Fibroblast of skin of right quadriceps (primary cell): ENCODE measurements around the gene PEPD.
"Not testable (repeated sequence)": the region's sequence is repeated elsewhere in the genome, so short reads cannot be mapped to it uniquely, and the experiment has no call there.

ENCODE experiments used
- DNase-seq: peaks from one replicate; pipeline ENCODE4 v3.0.0-alpha.2; 2013

PEPD gene

GRCh38 chr19:33521480-33522370, at the start of gene PEPD:
Gene PEPD, minus strand, starts transcription at chr19:33521791. Its CDS starts 31 bp downstream, at chr19:33521760.
- peak; percentile 91 for DNase-seq

GRCh38 chr19:33569821-33570220, 48.2 kb upstream of the PEPD start:
- DNase-seq: no peak

GRCh38 chr19:33568706-33569105, 47.1 kb upstream of the PEPD start:
- DNase-seq: no peak

- DNase-seq: no peak
Measured at GRCh38 chr19:33564836-33565338, 43.3 kb upstream of the PEPD start.

- no peak for DNase-seq
Measured at GRCh38 chr19:33562636-33563035, 41.0 kb upstream of the PEPD start.

GRCh38 chr19:33561666-33562065, 40.1 kb upstream of the PEPD start:
- not testable (repeated sequence) for DNase-seq

GRCh38 chr19:33561261-33561660, 39.7 kb upstream of the PEPD start:
- DNase-seq: no peak

GRCh38 chr19:33559996-33560395, 38.4 kb upstream of the PEPD start:
- DNase-seq: no peak

- no peak for DNase-seq
Measured at GRCh38 chr19:33558856-33559255, 37.3 kb upstream of the PEPD start.

GRCh38 chr19:33558151-33558550, 36.6 kb upstream of the PEPD start:
- no peak for DNase-seq

- DNase-seq: no peak
Measured at GRCh38 chr19:33557720-33558119, 36.1 kb upstream of the PEPD start.

GRCh38 chr19:33557196-33557595, 35.6 kb upstream of the PEPD start:
- DNase-seq: no peak

GRCh38 chr19:33556261-33556660, 34.7 kb upstream of the PEPD start:
- DNase-seq: no peak

- not testable (repeated sequence) for DNase-seq
Measured at GRCh38 chr19:33555726-33556125, 34.1 kb upstream of the PEPD start.

- no peak for DNase-seq
Measured at GRCh38 chr19:33554821-33555220, 33.2 kb upstream of the PEPD start.

- DNase-seq: no peak
Measured at GRCh38 chr19:33554391-33554790, 32.8 kb upstream of the PEPD start.

- no peak for DNase-seq
Measured at GRCh38 chr19:33553530-33554310, 32.1 kb upstream of the PEPD start.

- no peak for DNase-seq
Measured at GRCh38 chr19:33552928-33553279, 31.3 kb upstream of the PEPD start.

GRCh38 chr19:33552191-33552927, 30.8 kb upstream of the PEPD start:
- DNase-seq: no peak

- DNase-seq: no peak
Measured at GRCh38 chr19:33551676-33552075, 30.1 kb upstream of the PEPD start.

- DNase-seq: no peak
Measured at GRCh38 chr19:33550768-33551167, 29.2 kb upstream of the PEPD start.

GRCh38 chr19:33547676-33548075, 26.1 kb upstream of the PEPD start:
- DNase-seq: no peak

- DNase-seq: no peak
Measured at GRCh38 chr19:33546656-33547055, 25.1 kb upstream of the PEPD start.
